GM21723 (cell line): ENCODE results near the gene ZNF346.

Source experiments
- ATAC-seq: cut with Tn5 transposase; IDR thresholded peaks from one replicate; pipeline ENCODE4 v1.9.1; 2021; ENCODE audit warnings: mild to moderate bottlenecking, moderate library complexity; ENCODE audit not compliant: unreplicated experiment

ZNF346 gene

GRCh38 chr5:177066224-177066623 is 43.7 kb downstream of the ZNF346 start:
- no peak for ATAC-seq

DNA sequence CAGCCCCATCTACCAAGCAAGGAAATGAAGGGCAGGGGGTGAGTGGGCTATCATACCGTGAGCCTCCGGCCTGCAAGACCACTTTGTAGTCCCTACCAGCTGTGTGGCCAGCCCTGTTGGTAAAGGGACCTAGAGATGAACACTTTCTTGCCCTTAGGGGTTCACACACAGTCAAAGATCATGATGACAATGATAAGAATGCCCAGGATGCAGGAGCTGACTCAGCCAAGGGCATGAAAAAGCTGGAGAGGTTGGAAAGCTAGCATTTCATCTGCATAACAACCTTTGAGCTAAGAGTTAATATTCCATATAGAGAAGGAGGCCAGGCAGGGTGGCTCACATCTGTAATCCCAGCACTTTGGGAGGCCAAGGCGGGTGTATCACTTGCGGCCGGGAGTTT is 45.0 kb downstream of the ZNF346 start:
- no peak for ATAC-seq

- no peak for ATAC-seq
Observed at GRCh38 chr5:177070536-177071191, 48.2 kb downstream of the ZNF346 start.

GRCh38 chr5:177071666-177072385 is 49.3 kb downstream of the ZNF346 start:
- peak; percentile 83 for ATAC-seq

DNA sequence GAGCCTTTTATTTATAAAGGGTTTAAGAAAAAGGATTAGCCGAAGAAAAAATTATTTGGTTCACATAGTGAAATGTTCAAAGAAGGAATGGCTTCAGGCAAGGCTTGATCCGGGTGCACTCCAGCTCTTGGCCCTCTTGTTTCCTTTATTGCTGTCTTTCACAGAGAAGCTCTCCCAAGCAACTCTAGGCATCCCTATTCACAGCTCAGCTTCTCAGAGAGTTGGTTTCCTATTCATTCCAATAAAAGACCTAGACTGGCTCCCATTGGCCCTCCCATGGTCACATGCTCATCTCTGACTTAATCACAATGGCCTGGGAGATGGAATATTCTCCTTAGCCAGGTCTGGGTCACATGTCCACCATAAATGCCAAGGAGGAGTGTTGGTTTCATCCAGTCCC is 54.8 kb downstream of the ZNF346 start:
- ATAC-seq: no peak

DNA sequence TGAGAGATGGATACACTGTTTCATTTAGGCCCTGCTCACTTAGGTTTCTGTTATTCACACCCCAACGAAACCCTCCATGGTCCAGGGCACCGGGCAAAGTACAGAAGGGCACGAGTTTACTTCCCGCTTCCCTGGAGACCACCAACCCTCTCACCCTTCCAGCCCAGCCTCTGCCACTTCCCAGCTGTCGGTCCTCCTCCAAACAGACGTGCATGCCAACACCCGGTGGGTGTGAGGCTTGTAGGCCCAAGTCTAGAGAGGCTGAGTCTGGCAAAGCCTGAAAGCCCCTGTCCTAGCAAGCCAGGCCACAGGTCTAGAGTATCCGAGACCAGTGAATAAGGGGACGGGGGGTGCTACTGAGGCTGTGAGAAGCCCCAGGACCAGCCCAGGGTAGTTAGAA is 57.1 kb downstream of the ZNF346 start:
- no peak for ATAC-seq

- no peak for ATAC-seq
Observed at GRCh38 chr5:177080265-177080664, 57.8 kb downstream of the ZNF346 start.

GRCh38 chr5:177081859-177082258 is 59.4 kb downstream of the ZNF346 start:
- ATAC-seq: no peak

- no peak for ATAC-seq
Observed at GRCh38 chr5:177083357-177083756, 60.9 kb downstream of the ZNF346 start.

GRCh38 chr5:177084175-177084574 is 61.7 kb downstream of the ZNF346 start:
- no peak for ATAC-seq

DNA sequence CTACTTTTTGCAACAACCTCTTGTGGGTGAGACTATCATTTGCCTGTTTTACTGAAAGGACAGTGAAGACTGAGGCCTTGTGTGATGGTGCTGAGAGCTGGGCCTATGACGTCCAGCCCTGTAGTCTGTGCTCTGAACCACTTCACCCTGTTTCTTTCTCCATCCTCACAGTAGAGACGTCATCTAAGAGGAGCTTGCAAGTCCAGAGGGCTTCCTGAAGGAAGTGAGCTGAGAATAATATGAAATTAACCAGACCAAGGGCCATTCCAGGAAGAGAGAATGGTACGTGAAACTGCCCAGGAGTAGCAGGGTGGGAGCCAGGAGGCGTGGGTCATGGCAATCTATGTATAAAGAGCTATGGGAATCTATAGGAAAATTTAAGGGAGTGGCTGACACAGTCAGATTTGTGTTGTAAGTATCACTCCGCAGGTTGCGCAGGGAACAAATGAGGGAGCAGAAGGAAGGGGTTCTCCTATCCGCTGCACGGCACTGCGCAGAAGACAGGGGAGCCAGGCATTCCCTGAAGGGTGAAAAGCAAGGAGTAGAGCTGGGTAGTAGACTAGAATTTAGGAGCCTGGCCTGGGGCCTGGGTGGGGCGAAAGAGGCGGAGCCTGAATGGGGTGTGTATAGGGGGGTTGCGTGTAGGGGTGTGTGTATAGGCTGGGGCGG is 63.6 kb downstream of the ZNF346 start:
- no peak for ATAC-seq

- ATAC-seq: peak; percentile 75
Observed at GRCh38 chr5:177086654-177087397, 64.3 kb downstream of the ZNF346 start, which contains the start of gene FGFR4. Gene FGFR4, plus strand, starts transcription at chr5:177086915. Its CDS starts 2,688 bp downstream, at chr5:177089603.

GRCh38 chr5:177087398-177088005 is 65.0 kb downstream of the ZNF346 start:
- ATAC-seq: no peak

DNA sequence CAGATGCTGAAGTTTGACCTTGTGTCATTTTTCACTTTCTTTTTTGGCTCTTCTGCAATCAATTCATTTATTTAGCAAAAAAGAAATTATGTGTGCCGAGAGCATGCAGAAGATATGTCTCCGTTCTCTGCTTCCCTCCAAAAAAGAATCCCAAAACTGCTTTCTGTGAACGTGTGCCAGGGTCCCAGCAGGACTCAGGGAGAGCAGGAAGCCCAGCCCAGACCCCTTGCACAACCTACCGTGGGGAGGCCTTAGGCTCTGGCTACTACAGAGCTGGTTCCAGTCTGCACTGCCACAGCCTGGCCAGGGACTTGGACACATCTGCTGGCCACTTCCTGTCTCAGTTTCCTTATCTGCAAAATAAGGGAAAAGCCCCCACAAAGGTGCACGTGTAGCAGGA is 66.6 kb downstream of the ZNF346 start:
- no peak for ATAC-seq

GRCh38 chr5:177089825-177090641 is 67.5 kb downstream of the ZNF346 start:
- ATAC-seq: no peak

DNA sequence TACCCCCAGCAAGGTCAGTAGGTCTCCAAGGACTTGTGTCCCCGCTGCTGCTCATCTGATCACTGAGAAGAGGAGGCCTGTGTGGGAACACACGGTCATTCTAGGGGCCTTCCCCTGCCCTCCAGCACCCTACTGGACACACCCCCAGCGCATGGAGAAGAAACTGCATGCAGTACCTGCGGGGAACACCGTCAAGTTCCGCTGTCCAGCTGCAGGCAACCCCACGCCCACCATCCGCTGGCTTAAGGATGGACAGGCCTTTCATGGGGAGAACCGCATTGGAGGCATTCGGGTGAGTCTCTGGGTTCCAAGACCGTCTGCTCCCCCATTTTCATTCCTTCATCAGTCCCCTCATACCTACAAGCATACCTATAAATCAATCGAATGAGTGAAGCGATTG is 68.3 kb downstream of the ZNF346 start:
- no peak for ATAC-seq

GRCh38 chr5:177091232-177091631 is 68.7 kb downstream of the ZNF346 start:
- ATAC-seq: no peak

DNA sequence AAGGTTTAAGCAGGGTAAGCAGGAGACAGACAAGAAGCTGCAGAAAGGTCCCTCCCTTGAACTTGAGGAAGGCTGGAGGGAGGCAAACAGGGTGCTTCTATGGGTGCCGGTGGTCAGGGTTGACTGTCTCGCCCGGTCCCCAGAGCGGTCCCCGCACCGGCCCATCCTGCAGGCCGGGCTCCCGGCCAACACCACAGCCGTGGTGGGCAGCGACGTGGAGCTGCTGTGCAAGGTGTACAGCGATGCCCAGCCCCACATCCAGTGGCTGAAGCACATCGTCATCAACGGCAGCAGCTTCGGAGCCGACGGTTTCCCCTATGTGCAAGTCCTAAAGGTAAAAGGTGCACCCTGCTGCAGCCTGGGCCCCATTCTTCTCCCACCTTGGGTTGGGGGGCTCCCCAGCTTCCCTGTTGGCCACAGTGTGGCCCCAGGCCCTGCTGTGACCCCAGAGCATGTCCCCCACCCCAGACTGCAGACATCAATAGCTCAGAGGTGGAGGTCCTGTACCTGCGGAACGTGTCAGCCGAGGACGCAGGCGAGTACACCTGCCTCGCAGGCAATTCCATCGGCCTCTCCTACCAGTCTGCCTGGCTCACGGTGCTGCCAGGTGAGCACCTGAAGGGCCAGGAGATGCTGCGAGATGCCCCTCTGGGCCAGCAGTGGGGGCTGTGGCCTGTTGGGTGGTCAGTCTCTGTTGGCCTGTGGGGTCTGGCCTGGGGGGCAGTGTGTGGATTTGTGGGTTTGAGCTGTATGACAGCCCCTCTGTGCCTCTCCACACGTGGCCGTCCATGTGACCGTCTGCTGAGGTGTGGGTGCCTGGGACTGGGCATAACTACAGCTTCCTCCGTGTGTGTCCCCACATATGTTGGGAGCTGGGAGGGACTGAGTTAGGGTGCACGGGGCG is 69.9 kb downstream of the ZNF346 start:
- no peak for ATAC-seq
